Measurements from ENCODE around the gene VIM. TPM values are rescaled to one million over a fixed set of nuclear protein-coding genes. Genes with fewer than 3 reads are reported as not detected.
A peak's percentile ranks its signal among the peaks of the same experiment; 100 is the strongest.

Gene VIM
- total RNA-seq, 3 donors from 2014 or later (not counting 1 experiment from before 2014, with no cell fraction given): 627 to 717 (median 634) TPM

DNA sequence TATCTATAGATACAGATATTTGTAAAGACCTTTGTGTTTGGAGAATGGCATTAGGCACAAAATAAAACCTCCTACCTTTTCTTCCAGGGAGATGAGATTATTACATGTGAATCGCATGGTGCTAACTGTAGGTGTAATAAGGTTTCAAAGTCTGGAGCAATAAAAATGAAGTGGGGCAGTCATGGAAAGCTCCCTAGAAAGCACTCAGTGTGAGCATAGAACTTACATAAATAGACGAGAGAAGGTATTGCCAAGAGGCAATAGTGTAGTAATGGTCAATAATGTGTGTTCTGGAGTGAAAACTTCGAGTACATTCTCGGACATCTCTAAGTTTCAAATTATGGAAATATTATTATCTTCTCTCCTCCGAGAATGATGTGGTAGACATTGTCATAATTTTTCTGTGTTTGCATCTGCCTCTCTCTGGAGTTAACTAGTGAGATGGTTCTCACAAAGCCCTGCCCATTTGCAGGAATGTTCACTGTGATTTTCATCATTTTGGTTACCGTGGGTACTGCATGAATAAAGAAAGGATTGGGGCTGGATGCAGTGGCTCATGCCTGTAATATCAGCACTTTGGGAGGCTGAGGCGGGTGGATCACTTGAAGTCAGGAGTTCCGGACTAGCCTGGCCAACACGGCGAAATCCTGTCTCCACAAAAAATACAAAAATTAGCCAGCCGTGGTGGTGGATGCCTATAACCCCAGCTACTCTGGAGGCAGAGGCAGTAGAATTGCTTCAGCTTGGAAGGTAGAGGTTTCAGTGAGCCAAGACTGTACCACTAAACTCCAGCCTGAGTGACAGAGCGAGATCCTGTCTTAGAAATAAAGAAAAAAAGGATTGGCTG lies 10.6 kb downstream of the VIM start:
- DNase-seq (no peak), ATAC-seq (peak in 2 of 3 donors; percentile 14 to 25)
- Histone ChIP-seq H3K27me3 (ENCODE audit: control insufficient read depth, insufficient read depth, low read length) (no peaks in the 10 kb centered on the region), H3K27ac (ENCODE audit: low read length) (no peak overlapping the region), H3K4me1 (ENCODE audit: control insufficient read depth, insufficient read depth, low read length) (peaks cover 4% of the 10 kb centered on the region), H3K9me3 (ENCODE audit: control insufficient read depth, insufficient read depth, low read length) (no peaks in the 10 kb centered on the region), H3K4me3 (ENCODE audit: low read length) (no peak overlapping the region), H3K36me3 (ENCODE audit: control insufficient read depth, insufficient read depth, low read length) (peaks cover 49% of the 10 kb centered on the region)
- Mint-ChIP-seq H3K36me3 (peaks cover 25% of the 10 kb centered on the region), H3K9me3 (no peaks in the 10 kb centered on the region), H3K27me3 (ENCODE audit: low read depth in 2 of 2) (no peaks in the 10 kb centered on the region), H3K27ac (peak overlapping the region; percentile 9 to 86), H3K4me3 (no peak overlapping the region), H3K4me1 (peaks cover 4 to 19% of the 10 kb centered on the region in 2 donors)
- WGBS (ENCODE audit: insufficient coverage): 94% methylated on average over 12 of the region's 12 CpGs
- TF ChIP-seq CTCF (IDR thresholded peaks at IDR 0.05): no peak
- intact Hi-C loops (cut with micrococcal nuclease): loop anchor here (10.0 kb wide), 1 partner anchor 266 kb away; no protein-coding TSS in a partner anchor

- Mint-ChIP-seq H3K4me1 (peaks cover under 1 to 15% of the 10 kb centered on the region in 2 donors), H3K4me3 (peak overlapping the region; percentile 28), H3K27ac (peak overlapping the region in 1 of 2 donors; percentile 64), H3K36me3 (peaks cover 20% of the 10 kb centered on the region), H3K9me3 (no peaks in the 10 kb centered on the region), H3K27me3 (ENCODE audit: low read depth in 2 of 2) (peaks cover 0 to under 1% of the 10 kb centered on the region in 2 donors)
- Histone ChIP-seq H3K36me3 (ENCODE audit: control insufficient read depth, insufficient read depth, low read length) (peaks cover 41% of the 10 kb centered on the region), H3K27me3 (ENCODE audit: control insufficient read depth, insufficient read depth, low read length) (no peaks in the 10 kb centered on the region), H3K4me1 (ENCODE audit: control insufficient read depth, insufficient read depth, low read length) (no peaks in the 10 kb centered on the region), H3K9me3 (ENCODE audit: control insufficient read depth, insufficient read depth, low read length) (no peaks in the 10 kb centered on the region), H3K27ac (ENCODE audit: low read length) (no peak overlapping the region), H3K4me3 (ENCODE audit: low read length) (no peak overlapping the region)
- intact Hi-C loops (cut with micrococcal nuclease): loop anchor here (10.0 kb wide), 1 partner anchor 265 kb away; no protein-coding TSS in a partner anchor
- WGBS (ENCODE audit: insufficient coverage): 99% methylated on average over 6 of the region's 6 CpGs
- no peak for TF ChIP-seq CTCF (IDR thresholded peaks at IDR 0.05)
- ATAC-seq (peak in 1 of 3 donors; percentile 14), DNase-seq (no peak)
Measured at GRCh38 chr10:17239345-17240085, 11.5 kb downstream of the VIM start.

- peaks cover 0 to 6% of the 10 kb centered on the region in 2 donors for H3K27me3 Mint-ChIP-seq (ENCODE audit: low read depth in 2 of 2)
- TF ChIP-seq CTCF (IDR thresholded peaks at IDR 0.05): no peak
Measured at GRCh38 chr10:17240096-17240495, 12.1 kb downstream of the VIM start.

More at GRCh38 chr10:17240096-17240495, 12.1 kb downstream of the VIM start:
- Histone ChIP-seq H3K27ac (ENCODE audit: low read length) (no peak overlapping the region), H3K4me1 (ENCODE audit: control insufficient read depth, insufficient read depth, low read length) (no peaks in the 10 kb centered on the region), H3K27me3 (ENCODE audit: control insufficient read depth, insufficient read depth, low read length) (no peaks in the 10 kb centered on the region), H3K36me3 (ENCODE audit: control insufficient read depth, insufficient read depth, low read length) (peaks cover 35% of the 10 kb centered on the region), H3K9me3 (ENCODE audit: control insufficient read depth, insufficient read depth, low read length) (no peaks in the 10 kb centered on the region), H3K4me3 (ENCODE audit: low read length) (no peak overlapping the region)
- H3K4me1 Mint-ChIP-seq: peaks cover 0 to 13% of the 10 kb centered on the region in 2 donors
- ATAC-seq (peak in 1 of 3 donors; percentile 21), DNase-seq (no peak)
- WGBS (ENCODE audit: insufficient coverage): no CpG with 5 or more reads among the region's 2 CpGs
- no peaks in the 10 kb centered on the region for H3K9me3 Mint-ChIP-seq
- peak overlapping the region in 1 of 2 donors; percentile 64 for H3K27ac Mint-ChIP-seq
- intact Hi-C loops (cut with micrococcal nuclease): no loop called here
- peaks cover 18% of the 10 kb centered on the region for H3K36me3 Mint-ChIP-seq
- H3K4me3 Mint-ChIP-seq: no peak overlapping the region
